HEK293T (cell line): ENCODE measurements around the gene MAP1A.

Experiments used
- ARNT ChIP-seq: fragments of 450-650 bp; IDR thresholded peaks from 2 replicates; pipeline ENCODE4 v1.6.1; 2017; ENCODE audit warnings: mild to moderate bottlenecking
- BHLHE40 ChIP-seq: fragments of 450-650 bp; IDR thresholded peaks from 2 replicates; pipeline ENCODE4 v1.6.1; 2016; ENCODE audit warnings: mild to moderate bottlenecking, moderate library complexity, borderline replicate concordance
- CTBP1 ChIP-seq: fragments of 450-650 bp; IDR thresholded peaks from 2 replicates; pipeline ENCODE4 v1.6.1; 2016; ENCODE audit warnings: borderline replicate concordance
- FOXM1 ChIP-seq: fragments of 450-650 bp; IDR thresholded peaks from 2 replicates; pipeline ENCODE4 v1.6.1; 2017; ENCODE audit warnings: mild to moderate bottlenecking, borderline replicate concordance
- HDGF ChIP-seq: fragments of 450-650 bp; IDR thresholded peaks from 2 replicates; pipeline ENCODE4 v1.6.1; 2017; ENCODE audit warnings: antibody characterized with exemption, borderline replicate concordance
- L3MBTL2 ChIP-seq: fragments of 450-650 bp; conservative IDR thresholded peaks from 2 replicates; pipeline ENCODE4 v1.6.1; 2016; ENCODE audit warnings: mild to moderate bottlenecking
- LEF1 ChIP-seq: fragments of 450-650 bp; IDR thresholded peaks from 2 replicates; pipeline ENCODE4 v1.6.1; 2017; ENCODE audit warnings: mild to moderate bottlenecking, borderline replicate concordance
- NFRKB ChIP-seq: fragments of 450-650 bp; IDR thresholded peaks from 2 replicates; pipeline ENCODE4 v1.6.1; 2016; ENCODE audit warnings: mild to moderate bottlenecking, moderate library complexity
- SP1 ChIP-seq: fragments of 450-650 bp; IDR thresholded peaks from 2 replicates; pipeline ENCODE4 v1.6.1; 2017
- SUZ12 ChIP-seq: fragments of 450-650 bp; IDR thresholded peaks from 2 replicates; pipeline ENCODE4 v1.6.1; 2016; ENCODE audit warnings: mild to moderate bottlenecking
- TARDBP ChIP-seq: fragments of 450-650 bp; IDR thresholded peaks from 2 replicates; pipeline ENCODE4 v1.6.1; 2016
- ZNF384 ChIP-seq: fragments of 450-650 bp; IDR thresholded peaks from 2 replicates; pipeline ENCODE4 v1.6.1; 2016

DNA sequence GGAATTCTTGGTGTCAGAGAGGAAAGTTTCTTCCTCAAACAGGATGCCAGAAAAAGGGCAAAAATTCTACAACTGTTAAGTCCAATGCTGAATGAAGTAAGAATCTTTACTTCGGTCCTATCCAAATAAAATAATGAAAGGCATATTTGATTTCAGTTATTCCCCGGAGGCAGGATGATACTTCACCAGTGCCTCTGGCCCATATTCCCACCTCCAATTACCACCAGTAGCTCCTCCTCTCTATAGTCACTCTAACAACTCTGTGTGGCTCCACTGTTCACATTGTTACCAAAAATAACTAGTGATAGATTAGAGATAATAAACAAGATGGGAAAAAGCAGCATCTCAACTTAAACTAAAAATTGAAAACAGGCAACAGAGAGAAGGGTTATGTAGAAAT, 20.7 kb downstream of the MAP1A start:
- no peak for TF ChIP-seq SP1
- TF ChIP-seq BHLHE40 = no peak
- TF ChIP-seq L3MBTL2 = no peak
- no peak for TF ChIP-seq CTBP1
- no peak for TF ChIP-seq TARDBP
- no peak for TF ChIP-seq NFRKB
- no peak for TF ChIP-seq ARNT
- TF ChIP-seq HDGF = no peak
- TF ChIP-seq FOXM1 = no peak
- no peak for TF ChIP-seq SUZ12
- no peak for TF ChIP-seq LEF1
- no peak for TF ChIP-seq ZNF384
